Activated T-helper 9 cell treated with anti-CD3 and anti-CD28 coated beads, Interleukin-2, amount 50 U/mL, for 16 hours (primary cell): ENCODE measurements around the gene XPNPEP2.

Source experiments
- DNase-seq: peaks from one replicate; pipeline ENCODE4 v3.0.0-alpha.2; 2020; ENCODE audit warnings: low read depth

The XPNPEP2 gene

GRCh38 chrX:129800186-129800585, 61.4 kb downstream of the XPNPEP2 start:
- no peak for DNase-seq

DNA sequence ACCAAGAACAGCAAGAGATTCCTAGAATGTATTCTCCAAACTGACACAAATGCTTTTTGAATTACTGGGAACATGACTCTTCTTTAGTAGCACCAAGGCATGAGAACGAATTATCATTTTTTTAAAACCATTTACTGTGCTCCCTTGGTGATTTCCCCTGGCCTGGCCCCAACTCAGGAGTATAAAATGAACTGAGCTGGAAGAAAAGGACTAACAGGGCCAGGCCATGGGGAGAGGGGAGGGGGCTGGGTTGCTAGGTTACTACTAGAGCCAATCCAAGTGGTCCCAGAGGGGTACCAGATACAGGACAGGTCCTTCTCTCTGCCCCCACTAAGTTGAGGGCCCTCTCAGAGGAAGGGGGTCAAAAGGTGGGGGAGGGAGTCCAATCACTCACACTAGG, 64.1 kb downstream of the XPNPEP2 start:
- DNase-seq: no peak

DNA sequence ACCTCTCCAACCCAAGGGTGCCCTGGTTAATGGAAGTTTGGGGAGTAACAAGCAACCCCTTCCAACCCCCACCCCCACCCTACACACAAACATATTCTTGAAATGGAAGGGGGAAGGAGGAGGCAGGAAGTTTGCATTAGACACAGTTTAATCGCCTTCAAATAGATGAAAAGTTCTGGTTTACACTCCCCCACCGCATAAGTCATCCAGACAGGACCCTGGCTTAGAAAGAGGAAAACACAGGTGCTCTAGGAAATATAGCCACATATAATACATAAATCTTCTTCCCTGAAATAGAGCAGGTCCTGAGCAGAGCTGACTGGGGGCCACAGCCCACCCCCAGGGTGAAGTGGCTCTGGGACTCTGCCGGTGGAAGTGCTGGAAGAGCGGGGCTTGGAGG, 66.0 kb downstream of the XPNPEP2 start:
- no peak for DNase-seq

DNA sequence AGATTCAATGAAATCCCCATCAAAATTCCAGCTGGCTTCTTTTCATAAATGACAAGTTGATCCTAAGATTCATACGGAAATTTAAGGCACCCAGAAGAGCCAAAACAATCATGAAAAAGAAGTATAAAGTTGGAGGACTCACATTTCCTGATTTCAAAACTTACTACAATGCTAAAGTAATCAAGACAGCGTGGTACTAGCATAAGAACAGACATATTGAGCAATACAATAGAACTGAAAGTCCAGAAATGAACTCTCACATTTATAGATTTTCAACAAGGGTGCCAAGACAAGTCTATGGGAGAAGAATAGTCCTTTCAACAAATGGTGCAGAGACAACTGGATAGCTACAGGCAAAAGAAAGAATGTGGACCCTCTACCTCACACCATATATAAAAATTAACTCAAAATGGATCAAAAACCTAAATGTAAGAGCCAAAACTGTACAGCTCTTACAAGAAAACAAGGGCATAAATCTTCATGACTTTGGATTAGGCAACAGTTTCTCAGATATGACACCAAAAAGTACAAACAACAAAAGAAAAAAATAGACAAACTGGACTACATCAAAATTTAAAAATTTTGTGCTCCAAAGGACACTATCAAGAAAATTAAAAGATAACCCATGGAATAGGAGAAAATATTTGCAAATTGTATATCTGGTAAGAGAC, 69.5 kb downstream of the XPNPEP2 start:
- DNase-seq: no peak

DNA sequence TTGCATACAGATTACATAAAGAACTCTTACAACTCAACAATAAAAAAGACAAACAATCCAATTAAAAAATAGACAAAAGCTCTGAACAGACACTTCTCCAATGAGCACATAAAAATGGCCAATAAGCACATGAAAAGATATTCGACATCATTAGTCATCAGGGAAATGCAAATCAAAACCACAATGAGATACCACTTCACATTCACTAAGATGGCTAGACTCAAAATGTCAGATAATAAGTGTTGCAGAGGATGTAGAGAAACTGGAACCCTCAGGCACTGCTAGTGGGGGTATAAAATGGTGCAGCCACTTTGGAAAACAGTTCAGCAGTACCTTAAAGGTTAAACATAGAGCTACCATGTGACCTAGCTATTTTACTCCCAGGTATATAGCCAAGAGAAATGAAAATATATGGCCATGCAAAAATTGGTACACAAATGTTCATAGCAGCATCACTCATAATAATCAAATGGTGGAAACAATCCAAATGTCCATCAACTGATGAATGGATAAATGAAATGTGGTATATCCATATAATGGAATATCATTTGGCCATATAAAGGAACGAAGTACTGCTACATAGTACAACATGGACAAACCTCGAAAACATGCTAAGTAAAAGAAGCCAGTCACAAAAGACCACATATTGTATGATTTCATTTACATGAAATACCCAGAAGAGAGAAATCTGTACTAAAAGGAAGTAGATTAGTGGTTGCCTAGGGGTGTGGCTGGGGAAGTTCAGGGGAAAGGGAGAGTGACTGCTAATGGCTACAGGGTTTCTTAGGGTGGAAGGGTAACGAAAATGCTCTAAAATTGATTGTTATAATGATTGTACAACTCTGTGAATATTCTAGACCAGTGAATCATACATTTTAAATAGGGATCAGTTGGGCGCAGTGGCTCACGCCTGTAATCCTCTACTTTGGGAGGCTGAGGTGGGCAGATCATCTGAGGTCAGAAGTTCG, 70.3 kb downstream of the XPNPEP2 start:
- DNase-seq: no peak

DNA sequence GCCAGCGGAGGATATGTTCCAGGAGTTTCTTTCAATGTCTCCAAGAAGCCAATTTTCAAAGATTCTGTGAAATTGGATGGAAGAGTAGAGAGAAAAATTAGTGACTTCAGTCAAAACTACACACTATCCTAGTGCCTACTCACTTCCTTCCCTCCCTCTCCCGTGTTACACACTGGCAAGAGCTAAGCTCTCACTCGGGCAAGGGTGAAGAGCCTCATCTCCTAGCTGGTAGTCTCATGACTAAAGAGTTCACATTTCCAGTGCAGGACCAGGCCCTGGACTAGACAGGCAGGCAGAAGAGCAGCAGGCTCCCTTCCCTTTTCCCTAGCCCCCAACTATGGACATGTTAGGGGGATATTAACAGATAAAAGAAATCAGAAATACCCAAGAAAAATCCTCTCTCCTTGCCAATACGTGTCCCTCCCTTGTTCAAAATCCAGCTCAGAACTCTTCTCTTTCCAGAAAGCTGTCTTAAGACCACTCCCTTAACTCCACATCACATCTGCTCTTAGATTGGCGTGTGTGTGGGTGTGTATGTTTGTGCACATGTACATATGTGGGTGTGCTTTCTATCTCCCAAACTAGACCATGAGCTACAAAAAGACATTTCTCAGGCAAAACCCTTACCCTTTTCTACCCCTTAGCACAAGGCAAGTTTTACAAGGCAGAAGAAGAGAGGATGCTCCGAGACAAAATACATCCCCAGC, 75.0 kb downstream of the XPNPEP2 start:
- DNase-seq: no peak

DNA sequence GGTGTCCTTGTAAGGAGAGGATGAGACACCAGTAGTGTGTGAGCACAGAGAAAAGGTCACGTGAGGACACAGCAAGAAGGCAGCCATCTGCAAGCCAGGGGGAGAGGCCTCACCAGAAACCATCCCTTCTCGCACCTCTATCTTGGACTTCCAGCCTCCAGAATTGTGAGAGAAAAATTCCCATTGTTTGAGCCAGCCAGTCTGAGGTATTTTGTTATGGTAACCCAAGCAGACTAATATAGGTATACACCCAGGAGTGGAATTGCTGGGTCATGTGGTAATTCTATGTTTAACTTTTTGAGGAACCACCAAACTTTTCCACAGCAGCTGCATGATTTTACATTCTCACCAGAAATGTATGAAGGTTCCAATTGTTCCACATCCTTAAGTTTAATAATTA, 79.3 kb downstream of the XPNPEP2 start:
- no peak for DNase-seq
